Activated T-helper 9 cell treated with anti-CD3 and anti-CD28 coated beads, Interleukin-2, amount 50 U/mL, for 16 hours (primary cell): ENCODE results near the gene PTPRD.

ENCODE experiments used
- DNase-seq: peaks from one replicate; pipeline ENCODE4 v3.0.0-alpha.2; 2020; ENCODE audit warnings: low read depth

The PTPRD gene

GRCh38 chr9:8899511-8899910, 1713.3 kb downstream of the PTPRD start:
- DNase-seq, result no peak

DNA sequence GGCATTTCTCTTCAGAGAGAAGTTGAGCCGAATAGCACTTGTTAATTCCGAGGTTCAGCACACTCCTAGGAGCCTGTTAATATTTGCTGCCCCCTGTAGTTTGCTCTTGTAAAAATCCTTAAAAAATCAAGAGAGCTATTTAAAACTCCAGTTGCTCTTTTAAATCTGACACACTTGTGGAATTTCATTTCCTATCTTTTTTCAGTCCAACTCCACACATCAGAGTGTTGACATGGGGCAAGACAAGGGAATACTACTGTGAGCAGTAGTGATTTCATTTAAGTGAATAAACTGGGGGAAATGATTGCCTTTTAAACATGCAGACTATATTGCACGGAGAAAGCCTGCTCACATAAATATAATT, 1717.0 kb downstream of the PTPRD start:
- DNase-seq, result no peak

DNA sequence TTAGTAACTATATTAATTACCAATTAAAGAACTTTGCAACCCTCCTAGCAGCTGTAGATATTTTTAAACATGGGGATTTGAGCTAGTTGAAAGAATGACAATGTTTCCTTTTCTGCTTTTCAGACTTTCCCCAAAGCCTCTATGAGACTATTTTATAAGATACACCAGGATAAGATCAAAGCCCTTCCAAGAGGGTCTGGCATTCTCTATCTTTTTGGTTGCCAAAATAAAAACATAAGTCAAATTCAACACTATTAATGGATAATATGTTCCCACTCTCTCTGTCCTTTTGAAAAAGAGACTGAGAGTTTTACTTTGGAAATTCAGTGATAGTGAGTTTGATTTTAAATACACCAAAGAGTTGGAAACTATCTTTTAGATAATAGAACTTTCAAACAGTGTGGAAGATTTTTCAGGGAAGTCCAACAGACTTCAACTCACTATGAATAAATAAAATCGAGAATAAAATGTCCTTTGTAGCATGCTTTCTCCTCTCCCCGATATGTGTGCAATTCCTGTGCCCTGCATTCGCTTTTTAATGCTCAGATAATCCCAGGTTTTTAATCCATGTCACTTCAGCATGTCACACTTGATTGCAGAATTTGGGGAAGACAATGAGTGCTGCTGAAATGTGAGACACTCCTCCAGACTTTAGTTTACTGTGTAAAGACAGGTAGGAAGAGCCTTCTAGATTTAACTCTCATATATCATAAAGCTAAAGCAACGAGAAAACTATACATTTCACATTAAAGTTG, 1717.5 kb downstream of the PTPRD start:
- no peak for DNase-seq

DNA sequence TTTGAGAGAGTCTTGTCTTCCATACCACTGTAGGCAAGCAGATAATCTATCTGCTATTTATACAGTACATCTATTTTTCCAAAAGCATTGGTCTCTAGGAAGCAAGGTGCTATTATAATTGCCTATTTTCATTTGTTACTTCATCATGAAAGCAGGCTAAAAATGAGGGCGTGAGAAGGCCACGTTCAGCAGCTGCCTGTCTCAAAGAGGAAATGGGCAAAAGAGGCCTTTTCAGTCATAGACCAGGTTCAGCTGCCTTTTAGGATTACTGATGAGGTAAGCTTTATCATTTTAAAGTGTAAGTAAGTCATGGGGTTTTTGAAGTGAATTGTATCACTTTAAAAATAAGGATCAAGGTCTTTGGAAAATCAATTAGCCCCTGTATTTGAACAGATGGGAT, 1722.1 kb downstream of the PTPRD start:
- no peak for DNase-seq

- no peak for DNase-seq
Observed at GRCh38 chr9:8889100-8889499, 1723.7 kb downstream of the PTPRD start.

- DNase-seq, result no peak
Observed at GRCh38 chr9:8888591-8888990, 1724.2 kb downstream of the PTPRD start.

GRCh38 chr9:8887369-8887768, 1725.4 kb downstream of the PTPRD start:
- DNase-seq, result no peak

DNA sequence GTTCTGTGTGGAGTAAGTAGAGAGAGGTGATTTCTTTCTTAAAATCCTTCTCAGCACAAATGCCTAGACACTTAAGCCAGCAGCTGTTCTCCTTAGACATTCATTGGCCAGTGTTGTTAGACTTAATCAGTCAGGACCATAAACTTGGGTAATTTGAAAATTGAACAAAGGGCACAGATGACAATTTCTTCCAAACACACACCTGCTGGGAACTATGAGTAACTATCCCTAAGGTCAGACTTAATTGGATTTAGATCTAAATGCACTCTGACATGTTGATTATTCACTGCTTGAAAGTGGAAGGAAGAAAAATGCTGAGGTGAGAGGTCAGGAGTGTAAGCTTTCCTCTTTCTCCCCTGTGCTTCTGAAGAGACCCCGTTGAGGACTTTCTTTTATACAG, 1729.5 kb downstream of the PTPRD start:
- DNase-seq, result no peak

- no peak for DNase-seq
Observed at GRCh38 chr9:8880060-8880459, 1732.7 kb downstream of the PTPRD start.

DNA sequence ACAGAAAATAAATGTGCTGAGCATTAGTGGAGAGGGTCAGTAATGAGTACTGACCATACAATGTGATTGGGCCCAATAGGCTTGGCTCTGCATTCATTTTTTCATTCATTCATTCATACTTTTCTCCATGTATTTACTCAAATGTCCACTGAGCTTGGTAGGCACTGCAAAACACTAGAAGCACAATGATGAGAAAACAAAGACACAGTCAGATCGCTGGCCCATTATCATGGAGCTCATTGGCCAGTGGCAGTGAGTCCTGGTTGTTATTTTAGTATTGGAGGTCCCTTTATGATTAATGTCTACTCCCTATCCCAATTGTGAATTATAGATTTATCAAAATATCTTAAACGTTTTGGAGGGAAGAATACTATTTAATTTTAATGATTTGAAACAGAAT, 1733.5 kb downstream of the PTPRD start:
- DNase-seq, result no peak

DNA sequence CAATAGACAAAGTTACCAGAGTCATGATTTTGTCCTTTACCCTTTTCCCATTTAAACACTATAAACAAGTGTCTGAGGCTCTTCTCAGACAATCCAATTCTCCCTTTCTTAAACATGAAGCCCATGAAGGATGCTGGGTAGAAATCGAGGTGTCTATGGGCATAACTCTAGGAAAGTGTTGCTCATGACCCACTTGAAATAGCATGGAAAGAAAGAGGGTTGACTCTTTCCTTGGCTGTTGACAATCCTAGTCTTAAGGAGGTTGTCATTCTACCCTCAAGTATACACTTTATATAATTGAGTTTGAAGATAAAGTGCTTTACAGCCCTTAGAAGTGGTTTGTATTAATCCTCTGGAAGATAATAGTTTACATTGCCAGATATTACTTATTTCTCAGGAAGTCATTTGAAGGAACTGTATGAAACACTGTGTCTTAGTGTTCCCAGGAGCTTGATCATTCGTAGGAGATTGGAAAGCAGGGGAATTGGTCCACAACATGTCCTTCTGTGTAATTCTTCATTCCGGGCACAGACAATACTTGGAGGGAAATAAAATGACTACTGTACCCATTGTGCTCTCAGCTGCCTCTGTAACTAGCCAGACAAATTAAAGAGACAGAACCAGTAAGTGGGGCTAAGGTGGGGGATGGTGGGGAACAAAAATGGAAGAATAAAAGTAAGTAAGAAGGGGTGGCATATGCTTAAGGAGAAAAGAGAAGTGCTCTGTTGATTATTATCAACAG, 1734.9 kb downstream of the PTPRD start:
- DNase-seq, result no peak

GRCh38 chr9:8876303-8876702, 1736.5 kb downstream of the PTPRD start:
- no peak for DNase-seq

DNA sequence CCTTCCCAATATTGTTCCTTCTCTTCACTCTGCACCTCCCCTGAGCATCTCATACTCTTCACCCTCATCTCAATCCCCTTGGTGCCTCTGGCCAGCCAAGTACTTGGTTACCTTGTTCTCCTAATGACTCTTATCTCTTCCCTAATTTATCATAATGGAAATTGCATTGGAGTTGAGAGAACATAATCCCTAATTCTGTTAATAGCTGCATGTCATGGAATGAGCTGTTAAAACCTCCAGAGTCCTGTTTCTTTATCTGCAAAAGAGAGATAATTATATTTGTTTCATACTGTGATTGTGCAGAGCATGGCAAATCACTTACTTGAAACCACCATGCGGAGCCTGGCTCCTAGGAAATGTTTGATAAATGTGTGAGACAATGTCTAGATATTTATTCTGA, 1738.3 kb downstream of the PTPRD start:
- DNase-seq, result no peak

GRCh38 chr9:8872802-8873201, 1740.0 kb downstream of the PTPRD start:
- no peak for DNase-seq

DNA sequence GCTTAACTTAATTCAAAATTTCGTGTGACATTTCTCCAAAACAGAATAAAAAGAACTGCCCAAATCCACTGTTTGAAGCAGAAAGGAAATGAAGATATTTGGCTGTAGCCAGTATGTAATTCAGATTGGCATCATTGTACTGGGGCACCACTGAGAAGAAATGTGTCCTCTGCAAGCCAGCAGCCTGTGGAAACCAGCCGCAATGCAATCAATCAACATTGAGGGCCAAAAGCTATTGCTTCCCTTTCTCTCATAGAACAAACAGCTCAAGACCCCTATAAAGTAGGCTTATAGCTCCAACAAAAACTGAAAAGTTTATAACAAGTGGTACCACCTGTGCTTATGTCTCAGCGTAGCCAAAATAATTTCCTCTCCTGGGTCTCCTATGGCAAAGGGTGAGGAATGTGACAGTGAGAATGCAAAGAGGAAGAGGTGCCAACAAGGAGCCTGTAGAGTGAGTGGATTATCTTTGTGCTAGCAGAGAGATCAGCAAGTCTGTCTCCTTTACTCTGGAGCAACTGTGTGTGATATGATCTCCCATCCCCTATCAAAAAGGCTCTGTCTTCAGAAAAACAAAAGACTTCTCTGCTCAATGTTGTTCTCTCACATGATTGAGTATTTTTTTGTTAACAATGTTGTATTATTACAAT, 1740.9 kb downstream of the PTPRD start:
- no peak for DNase-seq

GRCh38 chr9:8871396-8871795, 1741.4 kb downstream of the PTPRD start:
- no peak for DNase-seq

DNA sequence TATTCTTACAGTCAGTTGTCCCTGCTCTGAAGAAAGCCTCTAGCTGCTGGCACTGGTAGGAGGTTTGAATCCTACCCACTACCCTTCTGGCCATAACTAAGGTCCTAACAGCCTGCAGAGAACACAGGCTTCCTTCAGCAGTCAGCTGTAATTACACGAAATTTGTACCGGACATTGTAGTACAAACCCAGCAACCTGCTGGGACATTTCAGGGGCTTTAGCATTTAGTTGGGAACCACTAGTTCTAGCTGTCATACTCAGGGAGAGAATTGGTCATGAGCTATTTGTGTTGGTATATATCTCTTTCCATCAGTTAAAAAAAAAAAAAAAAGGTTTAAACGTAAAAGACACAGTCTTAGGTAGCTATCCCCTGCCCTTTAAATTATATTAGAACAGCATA, 1743.0 kb downstream of the PTPRD start:
- no peak for DNase-seq

GRCh38 chr9:8868632-8869031, 1744.2 kb downstream of the PTPRD start:
- DNase-seq, result no peak

GRCh38 chr9:8867148-8867547, 1745.7 kb downstream of the PTPRD start:
- no peak for DNase-seq

GRCh38 chr9:8864545-8864896, 1748.3 kb downstream of the PTPRD start:
- DNase-seq, result no peak

DNA sequence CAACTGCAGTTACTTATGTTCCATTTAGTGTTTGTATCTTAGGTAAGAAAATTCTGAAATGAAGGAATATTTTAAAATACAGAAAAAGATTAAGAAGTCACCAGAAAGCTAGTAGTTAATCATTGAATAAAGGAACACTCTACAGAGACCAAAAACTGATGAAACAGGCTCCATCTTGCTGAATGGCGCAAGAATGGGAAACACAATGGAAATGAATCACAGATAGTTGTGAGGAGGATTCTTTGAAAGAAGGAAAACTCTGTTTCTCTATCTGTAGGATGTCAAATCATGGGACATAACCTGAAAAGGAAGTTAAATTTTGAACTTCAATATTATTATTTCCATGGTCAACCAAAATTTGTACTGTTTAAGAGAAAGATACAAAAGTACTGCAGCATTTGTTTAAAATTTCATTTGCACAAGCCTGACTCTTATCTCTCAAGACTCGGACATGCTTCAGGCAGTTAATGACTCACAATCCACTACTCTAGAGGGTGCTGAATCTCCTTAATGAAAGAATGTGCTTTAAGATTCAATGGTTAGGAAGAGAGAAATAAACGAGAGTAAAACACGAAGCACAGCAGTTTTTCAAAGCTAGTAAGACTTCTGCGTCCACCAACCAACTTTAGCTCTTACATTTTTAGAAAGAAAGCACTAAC, 1748.8 kb downstream of the PTPRD start:
- no peak for DNase-seq

- DNase-seq, result no peak
Observed at GRCh38 chr9:8863069-8863468, 1749.7 kb downstream of the PTPRD start.

DNA sequence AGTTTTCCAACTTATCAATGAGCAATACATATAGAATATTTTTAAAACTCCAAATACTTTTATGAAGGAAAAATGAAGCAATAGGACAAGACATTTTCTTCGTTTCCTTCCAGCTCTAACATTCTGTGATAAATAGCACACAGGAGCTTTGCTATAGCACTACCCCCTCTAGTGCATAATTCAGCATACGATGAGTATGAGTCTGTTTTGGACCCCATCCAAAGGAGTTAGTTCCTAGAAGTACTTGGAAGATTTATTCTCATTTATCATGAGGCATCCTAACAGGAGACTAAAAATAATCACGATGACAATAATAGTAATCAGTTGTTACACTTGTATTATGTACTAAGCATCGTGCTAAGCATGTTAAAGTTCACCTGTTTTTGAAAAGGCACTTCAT, 1751.9 kb downstream of the PTPRD start:
- no peak for DNase-seq
